Measurements from ENCODE around the gene PAM16.
A peak's percentile ranks its signal among the peaks of the same experiment; 100 is the strongest.

The PAM16 gene

DNA sequence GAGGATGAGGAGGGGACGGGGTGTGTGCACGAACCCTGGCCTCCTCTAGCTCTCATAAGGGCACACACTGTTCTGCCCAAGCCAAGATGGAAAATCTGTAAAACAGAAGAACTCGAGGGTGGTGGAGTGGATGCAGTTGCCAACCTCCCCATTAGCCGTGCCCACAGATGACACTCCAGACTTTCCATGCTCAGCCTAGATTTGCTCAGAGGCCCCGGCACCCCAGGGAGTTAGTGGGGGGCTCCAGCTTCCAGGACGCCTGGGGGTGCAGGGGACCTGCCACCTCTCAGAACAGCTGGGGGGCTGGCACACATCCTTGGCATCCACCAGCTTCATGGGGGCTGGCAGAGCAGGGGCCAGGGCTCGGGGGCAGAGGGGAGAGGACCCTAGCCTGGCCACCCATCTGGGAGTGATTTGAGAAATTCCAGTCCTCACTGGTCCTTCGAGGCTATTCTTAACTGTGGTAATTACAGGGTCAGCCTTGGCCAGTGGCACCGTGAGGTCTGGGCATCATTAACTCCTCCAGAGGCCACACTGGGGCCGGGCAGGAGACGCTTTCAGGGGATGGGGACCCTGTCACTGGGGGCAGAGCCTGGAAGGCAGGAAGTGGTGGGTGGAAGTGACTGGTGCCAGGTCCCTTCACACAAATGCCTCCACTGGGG, 34.8 kb upstream of the PAM16 start:
- DNase-seq (ENCODE audit: low spot score) (no peak), ATAC-seq (ENCODE audit: low read depth) (peak; percentile 3; the same call in 1 of the 3 replicates)
- H3K27me3 ChIP-seq (ENCODE audit: insufficient read depth, poor library complexity, severe bottlenecking) = no peaks in the 10 kb centered on the region
- peak overlapping the region; percentile 5 for H3K27ac ChIP-seq (ENCODE audit: poor library complexity, severe bottlenecking)
- peaks cover 9% of the 10 kb centered on the region for H3K36me3 ChIP-seq (ENCODE audit: low read depth)
- TF ChIP-seq, protein P1, sequence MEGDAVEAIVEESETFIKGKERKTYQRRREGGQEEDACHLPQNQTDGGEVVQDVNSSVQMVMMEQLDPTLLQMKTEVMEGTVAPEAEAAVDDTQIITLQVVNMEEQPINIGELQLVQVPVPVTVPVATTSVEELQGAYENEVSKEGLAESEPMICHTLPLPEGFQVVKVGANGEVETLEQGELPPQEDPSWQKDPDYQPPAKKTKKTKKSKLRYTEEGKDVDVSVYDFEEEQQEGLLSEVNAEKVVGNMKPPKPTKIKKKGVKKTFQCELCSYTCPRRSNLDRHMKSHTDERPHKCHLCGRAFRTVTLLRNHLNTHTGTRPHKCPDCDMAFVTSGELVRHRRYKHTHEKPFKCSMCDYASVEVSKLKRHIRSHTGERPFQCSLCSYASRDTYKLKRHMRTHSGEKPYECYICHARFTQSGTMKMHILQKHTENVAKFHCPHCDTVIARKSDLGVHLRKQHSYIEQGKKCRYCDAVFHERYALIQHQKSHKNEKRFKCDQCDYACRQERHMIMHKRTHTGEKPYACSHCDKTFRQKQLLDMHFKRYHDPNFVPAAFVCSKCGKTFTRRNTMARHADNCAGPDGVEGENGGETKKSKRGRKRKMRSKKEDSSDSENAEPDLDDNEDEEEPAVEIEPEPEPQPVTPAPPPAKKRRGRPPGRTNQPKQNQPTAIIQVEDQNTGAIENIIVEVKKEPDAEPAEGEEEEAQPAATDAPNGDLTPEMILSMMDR (IDR thresholded peaks at IDR 0.05; ENCODE audit: poor library complexity, severe bottlenecking) = no peak
- H3K4me1 ChIP-seq (ENCODE audit: insufficient read depth, poor library complexity, severe bottlenecking) = no peaks in the 10 kb centered on the region
- H3K4me3 ChIP-seq (ENCODE audit: severe bottlenecking) = no peak overlapping the region
- H3K9me3 ChIP-seq (ENCODE audit: severe bottlenecking) = no peaks in the 10 kb centered on the region

DNA sequence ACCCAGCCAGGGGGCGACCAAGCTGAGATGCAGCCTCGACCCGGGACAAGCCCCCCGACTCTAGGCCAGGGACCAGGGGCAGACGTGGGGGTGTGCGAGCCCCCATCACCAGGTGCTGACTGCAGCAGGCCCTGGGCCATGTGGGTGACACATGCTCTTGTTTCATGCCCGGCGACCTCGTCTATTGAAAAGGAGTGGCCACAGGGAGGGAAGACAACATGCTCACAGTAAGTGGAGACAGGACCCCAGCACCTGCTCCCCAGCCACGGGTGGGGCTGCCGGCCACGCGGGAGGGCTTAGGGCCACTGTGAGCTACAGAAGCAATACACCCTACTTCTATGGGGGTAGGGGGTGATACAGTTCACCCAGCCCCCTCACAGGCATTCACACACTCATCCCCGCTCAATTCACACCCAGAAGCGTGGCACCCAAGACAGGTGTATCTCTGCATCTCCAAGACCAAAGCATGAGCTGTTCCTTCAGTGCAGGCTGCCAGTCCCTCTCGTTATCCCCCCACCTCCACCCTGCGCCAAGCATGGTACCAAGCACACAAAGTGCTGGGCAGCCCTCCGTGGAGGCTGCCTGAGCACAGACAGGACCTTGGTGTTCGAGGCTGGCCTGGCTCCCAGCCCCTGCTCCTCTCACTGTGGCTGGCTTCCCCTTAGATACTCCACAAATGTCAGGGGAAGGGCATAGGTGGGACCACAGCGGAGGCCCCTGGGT, 34.1 kb upstream of the PAM16 start:
- Histone ChIP-seq H3K27me3 (ENCODE audit: insufficient read depth, poor library complexity, severe bottlenecking) (no peaks in the 10 kb centered on the region), H3K9me3 (ENCODE audit: severe bottlenecking) (no peaks in the 10 kb centered on the region), H3K36me3 (ENCODE audit: low read depth) (peaks cover 11% of the 10 kb centered on the region), H3K4me1 (ENCODE audit: insufficient read depth, poor library complexity, severe bottlenecking) (no peaks in the 10 kb centered on the region), H3K4me3 (ENCODE audit: severe bottlenecking) (no peak overlapping the region), H3K27ac (ENCODE audit: poor library complexity, severe bottlenecking) (no peak overlapping the region)
- no peak for DNase-seq (ENCODE audit: low spot score)
- ATAC-seq (ENCODE audit: low read depth) = no peak
- TF ChIP-seq, protein P1 (IDR thresholded peaks at IDR 0.05; ENCODE audit: poor library complexity, severe bottlenecking) = no peak

DNA sequence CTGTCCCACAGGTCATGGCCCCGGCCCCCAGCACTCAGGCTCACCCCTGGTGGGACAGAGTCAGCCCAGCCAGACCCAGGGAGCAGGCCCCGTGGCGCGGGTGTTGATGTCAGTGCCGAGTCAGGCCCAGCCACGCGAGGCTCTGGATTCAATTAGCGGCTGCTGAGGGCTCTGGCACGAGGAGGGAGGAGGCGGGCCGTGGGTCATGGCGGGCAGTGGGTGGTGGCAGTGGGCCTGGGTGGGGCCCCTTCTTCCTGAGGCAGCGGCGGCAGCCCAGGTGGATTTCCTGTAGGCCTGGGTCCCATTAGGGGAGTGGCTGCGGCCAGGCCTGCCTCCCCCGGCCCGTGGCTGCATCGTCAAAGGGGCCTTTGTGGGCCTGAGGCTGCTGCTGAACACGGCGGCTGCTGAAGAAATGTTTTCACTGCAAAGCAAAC, 33.4 kb upstream of the PAM16 start:
- H3K36me3 ChIP-seq (ENCODE audit: low read depth) = peaks cover 11% of the 10 kb centered on the region
- TF ChIP-seq, protein P1 (IDR thresholded peaks at IDR 0.05; ENCODE audit: poor library complexity, severe bottlenecking) = no peak
- DNase-seq (ENCODE audit: low spot score) (no peak), ATAC-seq (ENCODE audit: low read depth) (no peak)
- no peaks in the 10 kb centered on the region for H3K9me3 ChIP-seq (ENCODE audit: severe bottlenecking)
- H3K27me3 ChIP-seq (ENCODE audit: insufficient read depth, poor library complexity, severe bottlenecking) = no peaks in the 10 kb centered on the region
- H3K4me1 ChIP-seq (ENCODE audit: insufficient read depth, poor library complexity, severe bottlenecking) = no peaks in the 10 kb centered on the region
- no peak overlapping the region for H3K4me3 ChIP-seq (ENCODE audit: severe bottlenecking)
- no peak overlapping the region for H3K27ac ChIP-seq (ENCODE audit: poor library complexity, severe bottlenecking)

DNA sequence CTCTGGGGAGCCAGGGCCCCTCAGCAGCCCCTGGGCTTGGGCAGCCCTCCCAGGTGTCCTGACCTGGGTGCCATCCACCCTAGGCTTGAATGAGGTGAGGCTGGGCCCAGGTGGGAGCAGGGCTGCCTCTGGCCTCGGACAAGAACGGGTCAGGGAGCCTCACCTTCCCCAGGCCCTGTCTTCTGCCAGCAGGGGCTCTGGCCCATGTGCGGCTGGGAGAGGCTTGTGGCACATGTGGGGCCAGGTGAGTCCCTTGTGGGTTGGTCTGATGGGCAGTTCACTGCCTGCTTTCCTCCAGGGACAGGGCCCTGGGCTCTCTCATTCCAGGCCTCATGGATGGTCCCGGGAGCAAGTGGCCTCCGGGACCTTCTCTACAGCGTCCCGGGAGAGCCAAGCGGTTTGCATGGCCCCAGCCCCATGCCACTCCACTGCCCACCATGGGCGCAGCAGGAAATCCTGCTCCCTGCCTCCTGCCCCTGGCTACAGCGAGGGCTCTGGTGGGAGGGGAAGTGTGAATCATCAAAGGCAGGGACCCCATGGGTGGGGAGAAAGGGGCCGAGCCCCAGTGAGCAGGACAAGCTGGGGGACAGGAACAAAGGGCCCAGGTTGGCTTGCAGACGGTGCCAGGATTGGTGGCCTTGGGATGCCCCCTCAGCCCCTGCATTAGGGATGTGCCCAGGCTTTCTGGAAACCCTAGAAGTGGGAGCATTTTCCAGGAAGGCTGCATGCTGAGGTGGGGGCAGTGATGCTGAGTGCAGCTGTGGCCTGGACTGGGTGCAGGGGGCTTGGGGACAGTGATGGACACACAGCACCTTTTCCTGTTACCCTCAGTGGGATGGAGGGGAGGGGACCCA, 32.7 kb upstream of the PAM16 start:
- Histone ChIP-seq H3K4me3 (ENCODE audit: severe bottlenecking) (no peak overlapping the region), H3K4me1 (ENCODE audit: insufficient read depth, poor library complexity, severe bottlenecking) (no peaks in the 10 kb centered on the region), H3K27ac (ENCODE audit: poor library complexity, severe bottlenecking) (peak overlapping the region; percentile 10), H3K36me3 (ENCODE audit: low read depth) (peaks cover 11% of the 10 kb centered on the region), H3K9me3 (ENCODE audit: severe bottlenecking) (no peaks in the 10 kb centered on the region), H3K27me3 (ENCODE audit: insufficient read depth, poor library complexity, severe bottlenecking) (no peaks in the 10 kb centered on the region)
- ATAC-seq (ENCODE audit: low read depth) = no peak; the same call in 2 of the 3 replicates
- no peak for DNase-seq (ENCODE audit: low spot score)
- TF ChIP-seq, protein P1 (IDR thresholded peaks at IDR 0.05; ENCODE audit: poor library complexity, severe bottlenecking) = no peak

Measured in RWPE2 (cell line).